Astrocyte (in vitro differentiated cells and primary cell): ENCODE results near the gene OXSR1.

Experiments
- CTCF ChIP-seq: IDR thresholded peaks from 2 replicates; pipeline ENCODE4 v1.5.1; 2011; ENCODE audit warnings: low read depth, mild to moderate bottlenecking, inconsistent platforms, low read length, moderate library complexity; ENCODE audit not compliant: insufficient read depth
- EZH2 ChIP-seq: IDR thresholded peaks from 2 replicates; pipeline ENCODE4 v1.6.1; 2012; ENCODE audit warnings: mild to moderate bottlenecking, low read length, inconsistent platforms; ENCODE audit not compliant: insufficient read depth

GRCh38 chr3:38283810-38284755, 118.7 kb downstream of the OXSR1 start:
- TF ChIP-seq CTCF (no peak), EZH2 (no peak)
